ENCODE results near the gene FLAD1.
A peak's percentile ranks its signal among the peaks of the same experiment; 100 is the strongest.

The FLAD1 gene

GRCh38 chr1:155014709-155015508, 31.8 kb downstream of the FLAD1 start:
- no peak for DNase-seq (ENCODE audit: low read depth in 2 of 2, low spot score in 1 of 2)

- DNase-seq (ENCODE audit: low read depth in 2 of 2, low spot score in 1 of 2) = no peak
Measured at GRCh38 chr1:155015527-155016230, 32.5 kb downstream of the FLAD1 start.

DNA sequence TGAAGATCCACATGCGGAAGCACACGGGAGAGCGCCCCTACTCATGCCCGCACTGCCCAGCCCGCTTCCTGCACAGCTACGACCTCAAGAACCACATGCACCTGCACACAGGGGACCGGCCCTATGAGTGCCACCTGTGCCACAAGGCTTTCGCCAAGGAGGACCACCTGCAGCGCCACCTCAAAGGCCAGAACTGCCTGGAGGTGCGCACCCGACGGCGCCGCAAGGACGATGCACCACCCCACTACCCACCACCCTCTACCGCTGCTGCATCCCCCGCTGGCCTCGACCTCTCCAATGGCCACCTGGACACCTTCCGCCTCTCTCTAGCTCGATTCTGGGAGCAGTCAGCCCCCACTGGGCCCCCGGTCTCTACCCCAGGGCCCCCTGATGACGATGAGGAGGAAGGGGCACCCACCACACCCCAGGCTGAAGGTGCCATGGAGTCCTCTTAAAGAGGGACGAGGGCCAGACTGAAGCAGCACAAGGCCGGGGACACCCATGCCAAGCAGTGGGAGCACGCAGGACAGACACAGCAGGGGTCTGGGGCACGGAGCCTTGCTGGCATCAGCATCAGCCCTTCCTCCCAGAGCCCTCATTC, 33.2 kb downstream of the FLAD1 start:
- no peak for DNase-seq (ENCODE audit: low read depth in 2 of 2, low spot score in 1 of 2)

DNA sequence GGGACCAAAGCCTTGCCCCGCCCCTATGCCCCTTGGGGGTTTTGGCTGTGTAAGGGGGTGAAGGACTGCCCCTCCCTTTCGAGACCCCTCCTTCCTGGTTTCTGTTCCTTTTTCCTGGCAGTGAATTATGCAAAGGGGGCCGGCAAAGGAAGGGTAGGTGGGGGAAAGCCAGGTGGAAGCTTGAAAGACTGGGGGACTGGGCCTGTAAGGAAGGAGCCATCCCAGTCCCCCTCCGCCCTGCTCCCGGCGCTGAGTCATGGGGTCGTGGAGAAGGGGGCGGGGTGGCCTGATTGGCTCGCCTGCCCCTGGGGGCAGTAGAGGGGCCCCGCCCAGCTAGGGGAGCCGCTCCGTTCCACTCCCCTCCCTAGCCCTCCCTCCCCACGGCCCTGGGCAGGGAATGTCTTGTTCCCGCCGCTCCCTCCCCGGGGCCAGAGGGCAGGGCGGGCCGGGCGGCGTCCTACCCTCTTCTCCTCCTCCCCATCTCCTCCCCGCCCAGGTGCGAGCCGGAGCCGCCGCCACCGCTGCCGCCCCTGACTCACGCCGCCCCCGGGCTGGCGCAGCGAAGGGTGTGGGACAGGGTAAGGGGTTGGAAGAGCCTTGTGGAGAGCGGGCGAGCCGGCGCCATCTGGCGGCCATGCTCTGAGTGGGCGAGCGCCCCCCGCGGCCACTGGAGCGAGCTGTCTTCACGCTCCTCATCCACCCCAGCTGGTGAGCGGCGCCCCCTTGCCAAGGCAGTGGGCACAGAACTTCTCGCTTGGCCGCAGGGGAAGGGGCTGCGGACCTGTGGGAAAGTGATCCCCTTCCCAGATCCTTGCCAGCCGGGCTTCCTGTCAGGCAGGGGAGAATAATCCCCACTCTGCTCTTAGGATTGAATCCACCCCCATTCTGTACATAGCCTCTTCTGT, 34.1 kb downstream of the FLAD1 start:
- DNase-seq (ENCODE audit: low read depth in 2 of 2, low spot score in 1 of 2) = peak; percentile 74 to 84

GRCh38 chr1:155017946-155018316, 34.8 kb downstream of the FLAD1 start:
- DNase-seq (ENCODE audit: low read depth in 2 of 2, low spot score in 1 of 2) = no peak

- DNase-seq (ENCODE audit: low read depth in 2 of 2, low spot score in 1 of 2) = no peak
Measured at GRCh38 chr1:155018617-155019348, 35.6 kb downstream of the FLAD1 start.

GRCh38 chr1:155019377-155020245, 36.5 kb downstream of the FLAD1 start:
- no peak for DNase-seq (ENCODE audit: low read depth in 2 of 2, low spot score in 1 of 2)

GRCh38 chr1:155022136-155022926, 39.2 kb downstream of the FLAD1 start:
- DNase-seq (ENCODE audit: low read depth in 2 of 2, low spot score in 1 of 2) = no peak

DNA sequence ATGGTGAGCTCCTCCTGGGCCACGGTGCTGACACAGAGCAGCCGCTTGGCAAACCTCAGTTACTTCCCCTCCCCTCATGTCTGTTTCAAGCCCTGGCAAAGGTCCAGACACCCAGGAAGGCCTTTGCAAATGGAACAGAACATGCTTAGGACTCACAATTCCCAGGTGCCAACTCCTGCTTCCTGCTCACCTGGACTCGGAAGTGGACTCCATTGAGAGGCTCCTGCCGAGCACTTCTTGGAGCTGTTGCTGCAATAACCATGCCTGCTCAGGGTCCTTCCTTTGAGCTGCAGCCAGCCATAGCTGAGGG, 39.7 kb downstream of the FLAD1 start:
- no peak for DNase-seq (ENCODE audit: low read depth in 2 of 2, low spot score in 1 of 2)

GRCh38 chr1:155023627-155024026, 40.5 kb downstream of the FLAD1 start:
- no peak for DNase-seq (ENCODE audit: low read depth in 2 of 2, low spot score in 1 of 2)

- no peak for DNase-seq (ENCODE audit: low read depth in 2 of 2, low spot score in 1 of 2)
Measured at GRCh38 chr1:155024315-155024714, 41.2 kb downstream of the FLAD1 start.

GRCh38 chr1:155026154-155026553, 43.0 kb downstream of the FLAD1 start:
- no peak for DNase-seq (ENCODE audit: low read depth in 2 of 2, low spot score in 1 of 2)

DNA sequence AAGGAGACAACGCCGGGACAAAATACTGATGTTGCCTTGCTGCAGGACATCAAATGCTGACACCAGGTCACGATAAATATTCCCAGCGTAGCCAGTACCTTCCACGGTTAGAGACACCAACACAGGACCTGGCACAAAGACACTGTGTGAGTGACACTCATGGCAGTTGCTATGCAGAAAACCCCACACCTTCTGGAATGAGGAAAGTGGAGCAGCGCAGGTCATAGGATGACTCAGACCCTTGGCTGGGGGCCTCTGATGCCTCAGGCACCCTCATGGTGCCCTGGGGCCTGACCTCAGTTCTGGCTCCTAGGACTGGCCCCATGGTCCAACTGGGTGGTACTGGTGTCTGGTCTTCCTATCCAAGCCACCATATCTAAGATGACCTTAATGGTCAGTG, 43.4 kb downstream of the FLAD1 start:
- no peak for DNase-seq (ENCODE audit: low read depth in 2 of 2, low spot score in 1 of 2)

- DNase-seq (ENCODE audit: low read depth in 2 of 2, low spot score in 1 of 2) = no peak
Measured at GRCh38 chr1:155029513-155030242, 46.5 kb downstream of the FLAD1 start.

DNA sequence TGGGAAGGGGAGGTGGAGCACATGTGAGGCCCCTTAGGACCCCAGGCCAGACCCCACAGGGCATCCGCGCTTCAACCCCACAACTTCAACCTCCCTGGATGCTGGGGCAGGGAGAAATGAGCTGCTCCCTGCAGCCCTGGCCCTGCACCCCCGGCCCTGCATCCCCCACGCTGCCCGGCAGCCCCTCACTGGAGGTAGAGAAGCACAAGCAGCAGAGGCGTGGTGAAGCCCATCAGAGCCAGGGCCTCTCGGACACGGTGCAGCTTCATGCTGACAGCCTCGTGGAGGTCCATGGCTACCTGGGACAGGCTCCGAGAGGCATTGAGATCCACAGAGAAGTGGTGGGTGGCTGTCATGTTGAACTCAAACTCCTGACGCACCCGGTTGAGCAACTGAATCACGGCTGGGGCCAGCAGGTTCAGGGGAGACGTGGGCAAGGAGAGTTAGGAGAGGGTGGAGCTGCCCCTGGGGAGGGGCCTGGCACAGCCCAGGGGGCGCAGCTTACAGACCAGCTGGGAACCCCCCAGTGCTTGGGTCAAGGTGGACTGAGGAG, 47.2 kb downstream of the FLAD1 start:
- no peak for DNase-seq (ENCODE audit: low read depth in 2 of 2, low spot score in 1 of 2)

- DNase-seq (ENCODE audit: low read depth in 2 of 2, low spot score in 1 of 2) = no peak
Measured at GRCh38 chr1:155030899-155031298, 47.8 kb downstream of the FLAD1 start.

GRCh38 chr1:155032886-155033285, 49.7 kb downstream of the FLAD1 start:
- DNase-seq (ENCODE audit: low read depth in 2 of 2, low spot score in 1 of 2) = no peak

DNA sequence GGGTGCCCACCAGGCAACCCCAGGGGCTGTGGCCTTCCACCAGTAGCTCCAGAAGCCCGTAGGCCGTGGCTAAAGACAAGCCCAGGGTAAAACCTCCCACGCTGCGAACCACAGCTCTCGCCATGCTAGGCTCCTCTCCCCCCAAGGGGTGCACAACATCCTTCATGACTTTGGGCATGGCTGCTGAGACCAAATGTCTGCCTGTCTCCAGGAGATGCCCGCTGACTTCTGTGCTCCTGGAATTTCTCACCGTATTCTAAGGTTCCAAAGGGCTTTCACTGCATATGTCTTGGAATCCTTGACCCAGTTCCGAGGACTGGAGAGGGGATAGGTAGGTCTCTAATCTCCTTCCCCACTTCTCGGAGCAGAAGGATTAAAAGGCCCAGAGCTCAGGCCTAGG, 50.4 kb downstream of the FLAD1 start, which contains the start of the genes DCST1 and DCST2:
DCST1 (plus strand) TSS at position 301 of the 400 bp plus-strand sequence. CDS start 213 bp downstream, outside the sequence.
DCST2 (minus strand) TSS at position 258 of the 400 bp plus-strand sequence; CDS start at position 178, 80 bp downstream.
- no peak for DNase-seq (ENCODE audit: low read depth in 2 of 2, low spot score in 1 of 2)

Measured in stimulated activated CD8-positive, alpha-beta memory T cell treated with anti-CD3 and anti-CD28 coated beads, Interleukin-4, amount 100 ng/mL, for 1 hour (primary cell).